Measurements from ENCODE around the gene NKD2. TPM values are rescaled to one million over a fixed set of nuclear protein-coding genes. Genes with fewer than 3 reads are reported as not detected.

NKD2 gene
- total RNA-seq, 1 donor from 2014 or later = 0.41 TPM

DNA sequence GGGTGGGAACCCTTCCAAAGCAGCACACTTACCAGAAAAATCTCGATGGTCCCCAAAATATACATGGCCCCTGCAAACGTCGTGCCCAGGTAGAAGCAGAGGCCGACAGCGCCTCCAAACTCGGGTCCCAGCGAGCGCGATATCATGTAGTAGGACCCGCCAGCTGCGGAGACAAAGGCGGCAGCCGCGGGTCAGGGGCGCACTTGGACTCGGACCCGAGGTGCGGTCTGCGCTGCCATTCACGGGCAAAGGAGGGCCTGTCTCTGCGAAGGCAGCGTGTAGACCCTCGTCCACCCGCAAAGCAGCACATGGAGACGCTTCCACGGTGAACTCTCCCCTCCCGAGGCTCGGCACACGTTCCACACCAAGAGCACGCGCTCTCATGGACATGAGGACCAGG lies 78.3 kb downstream of the NKD2 start:
- Histone ChIP-seq H4K20me1 (ENCODE audit: insufficient read depth, low read length) (no peaks in the 10 kb centered on the region), H3K4me2 (ENCODE audit: low read length) (no peak overlapping the region), H3K9ac (ENCODE audit: low read length) (no peak overlapping the region), H3K27ac (ENCODE audit: low read depth, low read length) (no peak overlapping the region), H3K36me3 (ENCODE audit: insufficient read depth, low read length) (no peaks in the 10 kb centered on the region), H3K9me3 (ENCODE audit: insufficient read depth, low read depth, low read length) (no peaks in the 10 kb centered on the region), H3K4me3 (ENCODE audit: insufficient read depth, low read depth, low read length) (no peak overlapping the region), H3K4me1 (ENCODE audit: insufficient read depth, low read length) (no peaks in the 10 kb centered on the region), H2AFZ (ENCODE audit: low read depth, low read length) (no peak overlapping the region), H3K27me3 (ENCODE audit: insufficient read depth, low read length) (no peaks in the 10 kb centered on the region), H3K79me2 (ENCODE audit: insufficient read depth, low read length) (no peaks in the 10 kb centered on the region)
- TF ChIP-seq CTCF (IDR thresholded peaks at IDR 0.05; ENCODE audit: insufficient read depth, low read depth, low read length) (no peak), EZH2 (IDR thresholded peaks at IDR 0.05; ENCODE audit: insufficient read depth, low read length) (no peak)
- H3K4me3 Mint-ChIP-seq (ENCODE audit: unreplicated experiment) = no peak overlapping the region
- no peaks in the 10 kb centered on the region for H3K4me1 Mint-ChIP-seq (ENCODE audit: low read depth, unreplicated experiment)
- FAIRE-seq (no peak), DNase-seq (ENCODE audit: low read depth) (no peak)
- H3K36me3 Mint-ChIP-seq (ENCODE audit: low read depth, unreplicated experiment) = peaks cover 10% of the 10 kb centered on the region
- H3K27me3 Mint-ChIP-seq (ENCODE audit: low read depth, unreplicated experiment) = peaks cover 4% of the 10 kb centered on the region
- H3K27ac Mint-ChIP-seq (ENCODE audit: unreplicated experiment) = no peak overlapping the region
- H3K9me3 Mint-ChIP-seq (ENCODE audit: unreplicated experiment) = no peaks in the 10 kb centered on the region

DNA sequence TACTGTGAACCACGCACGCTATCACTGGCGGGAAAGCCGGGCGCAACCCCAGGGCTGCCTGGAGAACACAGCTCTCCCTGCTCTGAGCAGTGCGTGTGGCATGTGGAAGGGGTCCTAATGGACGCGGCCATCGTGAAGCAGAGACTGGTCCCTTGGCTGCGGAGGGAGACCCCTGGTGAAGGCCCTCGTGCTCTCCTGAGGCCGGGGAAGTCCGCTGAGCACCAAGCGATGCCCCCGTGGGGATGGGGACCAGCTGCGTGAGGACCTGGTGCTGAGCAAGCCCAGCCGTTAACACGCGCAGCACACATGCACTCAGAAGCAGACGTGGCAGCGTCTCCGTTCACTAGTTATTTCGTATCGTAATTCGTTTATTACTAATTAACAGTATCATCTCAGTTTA lies 78.8 kb downstream of the NKD2 start:
- Histone ChIP-seq H3K27ac (ENCODE audit: low read depth, low read length) (no peak overlapping the region), H3K4me2 (ENCODE audit: low read length) (no peak overlapping the region), H3K9ac (ENCODE audit: low read length) (no peak overlapping the region), H4K20me1 (ENCODE audit: insufficient read depth, low read length) (no peaks in the 10 kb centered on the region), H3K27me3 (ENCODE audit: insufficient read depth, low read length) (no peaks in the 10 kb centered on the region), H3K4me1 (ENCODE audit: insufficient read depth, low read length) (no peaks in the 10 kb centered on the region), H3K36me3 (ENCODE audit: insufficient read depth, low read length) (no peaks in the 10 kb centered on the region), H3K4me3 (ENCODE audit: insufficient read depth, low read depth, low read length) (no peak overlapping the region), H2AFZ (ENCODE audit: low read depth, low read length) (no peak overlapping the region), H3K79me2 (ENCODE audit: insufficient read depth, low read length) (no peaks in the 10 kb centered on the region), H3K9me3 (ENCODE audit: insufficient read depth, low read depth, low read length) (no peaks in the 10 kb centered on the region)
- Mint-ChIP-seq H3K9me3 (ENCODE audit: unreplicated experiment) (no peaks in the 10 kb centered on the region), H3K4me1 (ENCODE audit: low read depth, unreplicated experiment) (no peaks in the 10 kb centered on the region), H3K36me3 (ENCODE audit: low read depth, unreplicated experiment) (peaks cover 10% of the 10 kb centered on the region), H3K27ac (ENCODE audit: unreplicated experiment) (no peak overlapping the region), H3K27me3 (ENCODE audit: low read depth, unreplicated experiment) (peaks cover 4% of the 10 kb centered on the region), H3K4me3 (ENCODE audit: unreplicated experiment) (no peak overlapping the region)
- no peak for TF ChIP-seq CTCF (IDR thresholded peaks at IDR 0.05; ENCODE audit: insufficient read depth, low read depth, low read length)
- TF ChIP-seq EZH2 (IDR thresholded peaks at IDR 0.05; ENCODE audit: insufficient read depth, low read length) = no peak
- DNase-seq (ENCODE audit: low read depth) (no peak), FAIRE-seq (no peak)

- no peaks in the 10 kb centered on the region for H3K27me3 ChIP-seq (ENCODE audit: insufficient read depth, low read length)
- Mint-ChIP-seq H3K27ac (ENCODE audit: unreplicated experiment) (no peak overlapping the region), H3K36me3 (ENCODE audit: low read depth, unreplicated experiment) (peaks cover 10% of the 10 kb centered on the region), H3K4me3 (ENCODE audit: unreplicated experiment) (no peak overlapping the region), H3K4me1 (ENCODE audit: low read depth, unreplicated experiment) (no peaks in the 10 kb centered on the region), H3K9me3 (ENCODE audit: unreplicated experiment) (no peaks in the 10 kb centered on the region), H3K27me3 (ENCODE audit: low read depth, unreplicated experiment) (peaks cover 4% of the 10 kb centered on the region)
- DNase-seq (ENCODE audit: low read depth) (no peak), FAIRE-seq (no peak)
- no peak overlapping the region for H3K27ac ChIP-seq (ENCODE audit: low read depth, low read length)
- H3K4me2 ChIP-seq (ENCODE audit: low read length) = no peak overlapping the region
- no peaks in the 10 kb centered on the region for H3K36me3 ChIP-seq (ENCODE audit: insufficient read depth, low read length)
- no peaks in the 10 kb centered on the region for H3K4me1 ChIP-seq (ENCODE audit: insufficient read depth, low read length)
- no peaks in the 10 kb centered on the region for H3K79me2 ChIP-seq (ENCODE audit: insufficient read depth, low read length)
- no peak overlapping the region for H2AFZ ChIP-seq (ENCODE audit: low read depth, low read length)
- H3K9me3 ChIP-seq (ENCODE audit: insufficient read depth, low read depth, low read length) = no peaks in the 10 kb centered on the region
- TF ChIP-seq CTCF (IDR thresholded peaks at IDR 0.05; ENCODE audit: insufficient read depth, low read depth, low read length) (no peak), EZH2 (IDR thresholded peaks at IDR 0.05; ENCODE audit: insufficient read depth, low read length) (no peak)
- no peak overlapping the region for H3K9ac ChIP-seq (ENCODE audit: low read length)
- H4K20me1 ChIP-seq (ENCODE audit: insufficient read depth, low read length) = no peaks in the 10 kb centered on the region
- H3K4me3 ChIP-seq (ENCODE audit: insufficient read depth, low read depth, low read length) = no peak overlapping the region
Measured at GRCh38 chr5:1088031-1088430, 79.4 kb downstream of the NKD2 start.

Small RNA genes lying within 50 kb of the gene (microRNA-seq; reads per million reads assigned to microRNA genes)
- not detected for gene MIR4635

Other genes with a start within 250 kb of the NKD2 start
- gene ZDHHC11B, start 224.1 kb upstream of the NKD2 start, total RNA-seq = 0.23 and 0.29 TPM in 2 replicates
- gene ZDHHC11, start 157.8 kb upstream of the NKD2 start, total RNA-seq = 10.3 and 15.9 TPM in 2 replicates
- gene BRD9, start 116.0 kb upstream of the NKD2 start, total RNA-seq = 36.7 and 43.7 TPM in 2 replicates
- 7.3 and 8.5 TPM in 2 replicates for gene TRIP13, start 115.9 kb upstream of the NKD2 start, total RNA-seq
- gene SLC12A7, start 103.3 kb downstream of the NKD2 start, total RNA-seq = 28.6 and 30.5 TPM in 2 replicates
- gene SLC6A19, start 192.8 kb downstream of the NKD2 start, total RNA-seq = not detected in 2 replicates
- gene SLC6A18, start 216.6 kb downstream of the NKD2 start, total RNA-seq = not detected in 2 replicates

All from astrocyte (in vitro differentiated cells and primary cell).